HG03520 (cell line): Measurements from ENCODE around the gene ZSWIM9.

Experiments
- ATAC-seq: cut with Tn5 transposase; IDR thresholded peaks from one replicate; pipeline ENCODE4 v1.9.1; 2021; ENCODE audit warnings: mild to moderate bottlenecking, moderate library complexity; ENCODE audit not compliant: unreplicated experiment

Gene ZSWIM9

DNA sequence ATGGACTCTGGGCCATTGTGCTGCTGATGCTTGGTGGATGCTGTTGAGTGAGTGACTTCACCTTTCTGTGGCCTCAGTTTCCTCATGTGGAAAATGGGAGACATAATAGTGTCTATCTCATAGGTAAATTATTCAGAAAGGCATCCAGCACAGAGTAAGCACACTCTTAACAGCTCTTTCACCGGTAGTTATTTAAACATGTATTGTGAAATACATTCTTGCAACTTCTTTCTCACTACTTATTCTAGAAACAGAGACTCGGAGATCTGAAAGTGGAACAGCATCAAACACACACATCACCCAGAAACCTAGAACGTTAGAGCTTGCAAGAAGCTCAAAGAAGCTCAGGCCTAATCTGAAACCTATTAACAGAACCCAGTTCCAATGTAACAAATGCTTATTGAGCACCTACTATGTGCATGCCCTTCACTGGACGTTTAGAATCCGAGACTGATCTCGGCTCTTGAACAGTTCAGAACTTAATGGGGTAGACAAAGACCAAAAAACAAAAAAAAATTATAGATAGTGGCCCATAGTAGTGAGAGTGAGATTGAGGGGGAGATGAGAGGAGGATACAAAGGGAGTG, 4.1 kb downstream of the ZSWIM9 start:
- no peak for ATAC-seq

DNA sequence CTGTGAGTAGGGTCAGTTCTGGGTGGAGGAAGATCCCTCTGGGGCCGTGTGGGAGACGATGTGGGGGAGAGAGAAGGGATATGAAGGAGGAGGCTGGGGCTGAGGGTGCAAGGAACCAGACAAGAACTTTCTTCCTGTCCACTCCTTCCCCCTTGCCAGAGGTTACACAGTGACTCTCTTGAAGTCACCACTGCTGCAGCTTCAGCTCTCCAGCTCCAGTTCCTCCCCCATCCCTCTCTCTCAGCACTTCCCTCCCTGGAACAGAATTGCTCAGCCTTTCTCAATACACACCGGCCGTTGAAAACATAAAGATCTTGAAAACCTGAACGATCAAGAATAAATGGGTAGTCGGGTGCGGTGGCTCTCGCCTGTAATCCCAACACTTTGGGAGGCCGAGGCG, 5.1 kb downstream of the ZSWIM9 start:
- no peak for ATAC-seq

DNA sequence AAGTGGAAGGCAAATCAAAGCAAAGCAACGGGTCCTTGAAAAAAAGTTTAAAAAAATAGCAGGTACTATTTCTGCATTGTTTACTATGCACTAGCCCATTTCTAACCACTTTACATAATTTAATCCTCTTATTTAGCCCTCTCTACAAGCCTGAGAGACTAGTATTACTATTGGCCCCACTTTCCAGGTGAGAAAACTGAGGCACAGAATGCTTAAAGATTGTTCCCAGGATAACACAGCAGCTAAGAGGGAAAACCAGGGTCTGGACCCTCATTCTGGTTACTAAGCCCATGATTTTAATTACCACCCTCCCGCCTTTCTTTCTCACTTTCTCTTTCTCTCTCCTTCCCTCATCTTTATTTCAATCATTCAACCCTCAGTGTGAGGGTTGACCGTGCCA, 5.7 kb downstream of the ZSWIM9 start:
- ATAC-seq: no peak

DNA sequence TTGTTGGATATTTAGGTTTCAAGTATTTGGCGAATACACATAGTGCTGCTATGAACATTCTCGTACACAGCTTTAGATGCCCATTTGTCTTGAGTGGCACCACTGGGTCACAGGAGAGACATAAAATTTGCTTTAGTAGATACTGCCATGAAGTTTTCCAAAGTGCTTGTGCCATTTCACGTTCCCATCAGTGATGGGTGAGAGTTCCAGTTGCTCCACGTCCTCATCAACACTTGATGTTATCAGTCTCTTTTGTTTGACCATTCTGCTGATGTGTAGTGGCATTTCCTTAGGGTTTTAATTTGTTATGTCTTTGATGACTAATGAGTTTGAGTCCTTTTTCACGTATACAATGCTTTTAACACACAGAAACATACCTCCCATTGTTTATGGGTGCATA, 11.0 kb downstream of the ZSWIM9 start:
- ATAC-seq: no peak

DNA sequence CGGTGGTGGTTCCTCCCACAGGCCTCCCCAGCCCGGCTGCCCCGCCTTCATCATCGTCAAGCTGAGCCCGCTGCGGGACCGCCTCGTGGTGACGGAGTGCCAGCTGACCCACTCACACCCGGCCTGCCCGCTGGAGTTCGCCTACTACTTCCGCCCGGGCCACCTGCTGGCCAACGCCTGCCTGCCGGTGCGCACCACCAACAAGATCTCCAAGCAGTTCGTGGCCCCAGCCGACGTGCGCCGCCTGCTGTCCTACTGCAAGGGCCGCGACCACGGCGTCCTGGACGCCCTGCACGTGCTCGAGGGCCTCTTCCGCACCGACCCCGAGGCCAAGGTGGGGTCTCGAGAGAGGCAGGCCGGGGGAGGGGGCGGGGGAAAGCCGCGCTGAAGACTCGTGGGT, 12.0 kb downstream of the ZSWIM9 start:
- no peak for ATAC-seq

DNA sequence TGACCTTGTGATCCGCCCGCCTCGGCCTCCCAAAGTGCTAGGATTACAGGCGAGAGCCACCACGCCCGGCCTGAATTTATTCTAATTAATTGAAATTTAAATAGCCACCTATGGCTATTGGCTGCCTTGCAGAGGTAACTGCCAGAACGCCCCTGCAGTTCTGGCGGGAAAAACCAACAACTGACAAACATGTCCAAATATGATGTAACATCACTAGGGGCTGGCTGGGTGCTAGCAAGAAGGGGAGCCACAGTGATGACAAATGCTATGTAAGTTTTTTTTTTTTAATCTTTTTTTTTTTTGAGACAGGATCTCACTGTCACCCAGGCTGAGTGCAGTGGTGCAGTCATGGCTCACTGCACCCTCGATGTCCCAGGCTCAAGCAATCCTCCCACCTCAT, 12.9 kb downstream of the ZSWIM9 start:
- no peak for ATAC-seq

DNA sequence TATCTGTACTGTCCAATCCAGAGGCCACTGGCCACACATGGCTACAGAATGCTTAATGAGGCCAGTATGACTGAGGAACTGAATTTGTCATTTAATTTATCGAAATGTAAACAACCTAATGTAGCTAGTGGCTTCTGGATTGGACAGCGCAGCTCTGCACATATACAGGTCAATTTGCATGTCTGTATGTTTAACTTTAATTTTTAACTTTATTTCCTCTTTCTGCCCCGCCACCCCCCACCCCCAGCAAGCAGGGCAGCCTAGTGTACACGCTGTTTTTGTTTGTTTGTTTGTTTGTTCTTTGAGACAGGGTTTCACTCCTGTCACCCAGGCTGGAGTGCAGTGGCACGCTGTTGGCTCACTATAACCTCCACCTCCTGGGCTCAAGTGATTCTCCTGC, 15.5 kb downstream of the ZSWIM9 start:
- ATAC-seq: no peak

DNA sequence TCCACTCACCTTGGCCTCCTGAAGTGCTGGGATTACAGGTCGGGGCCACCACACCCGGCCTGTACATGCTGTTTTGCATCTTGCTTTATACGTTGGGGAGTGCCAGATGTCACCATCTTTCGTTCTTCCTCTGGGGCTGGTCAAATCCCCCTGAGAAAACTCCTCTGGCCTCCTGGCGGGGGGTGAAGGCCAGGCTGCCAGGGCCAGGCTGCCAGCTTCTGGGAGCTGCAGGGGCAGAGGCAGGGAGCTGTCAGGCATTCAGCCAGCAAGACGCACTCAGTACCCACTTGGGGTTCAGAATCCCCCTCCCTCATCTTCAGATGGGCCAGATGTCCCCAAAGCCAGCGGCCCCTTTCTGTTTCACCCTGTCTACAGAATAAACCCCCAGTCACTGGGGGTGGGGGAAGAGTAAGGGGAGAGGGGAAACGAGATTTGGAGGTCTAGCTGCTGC, 16.1 kb downstream of the ZSWIM9 start:
- no peak for ATAC-seq

DNA sequence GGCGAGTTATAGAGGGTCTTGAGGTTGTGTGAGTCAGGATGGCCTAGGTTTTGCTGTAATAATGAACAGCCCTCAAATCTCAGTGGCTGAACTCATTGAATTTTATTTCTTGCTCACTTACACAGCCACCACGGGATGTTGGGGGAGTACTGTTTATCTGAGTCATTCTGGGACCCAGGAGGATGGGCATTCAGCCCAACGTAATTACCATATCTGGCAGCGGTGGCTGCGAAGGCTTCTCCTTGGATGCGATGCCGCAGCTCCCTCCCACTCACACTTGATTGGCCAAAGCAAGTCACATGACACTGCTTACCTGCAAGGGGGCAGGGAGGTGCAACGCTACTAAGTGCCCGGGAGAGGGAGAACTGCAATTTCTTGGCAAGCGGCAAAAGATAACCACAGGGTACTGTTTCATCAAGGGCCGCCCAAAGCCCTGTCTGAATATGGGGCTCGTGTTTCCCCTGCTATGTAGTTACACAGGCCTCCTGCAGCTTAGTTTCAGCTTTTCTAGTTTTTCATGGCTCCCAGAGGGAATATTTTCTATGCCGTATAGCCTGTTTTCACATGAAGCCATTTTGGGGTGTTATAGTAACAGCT, 19.9 kb downstream of the ZSWIM9 start:
- ATAC-seq: no peak

DNA sequence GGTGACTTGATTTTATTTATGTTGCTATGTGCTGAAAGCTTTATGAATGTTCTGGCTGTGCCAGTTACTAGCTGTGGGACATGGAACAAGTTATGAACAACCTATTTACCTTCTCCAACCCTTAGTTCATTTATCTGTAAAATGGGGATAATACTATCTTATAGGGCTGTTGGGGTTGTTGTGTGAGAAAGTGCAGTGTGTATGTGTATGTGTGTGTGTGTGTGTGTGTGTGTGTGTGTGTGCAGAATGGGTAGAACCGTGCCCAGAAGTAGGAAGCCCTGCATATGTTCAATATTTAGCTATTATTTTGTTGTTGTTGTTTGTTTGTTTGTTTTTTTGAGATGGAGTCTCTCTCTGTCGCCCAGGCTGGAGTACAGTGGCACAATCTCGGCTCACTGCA, 20.4 kb downstream of the ZSWIM9 start:
- ATAC-seq: no peak

DNA sequence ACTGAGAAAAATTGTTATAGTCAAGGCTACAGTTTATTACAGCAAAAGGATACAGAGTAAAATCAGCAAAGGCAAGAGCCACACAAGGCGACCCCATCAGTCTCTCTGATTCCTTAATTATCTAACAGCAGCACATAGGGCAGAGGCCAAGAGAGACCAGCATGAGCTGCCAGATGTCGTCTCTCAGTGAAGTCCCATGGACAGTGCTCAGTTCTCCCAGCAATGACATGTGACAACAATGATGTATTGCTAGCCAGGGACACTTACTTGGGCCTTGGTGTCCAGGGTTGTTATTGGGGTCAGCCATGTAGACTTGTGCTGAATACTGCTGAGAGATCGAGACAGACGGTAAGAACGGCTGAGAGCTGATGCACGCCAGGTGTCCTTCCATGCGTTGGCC, 22.3 kb downstream of the ZSWIM9 start:
- ATAC-seq: no peak

DNA sequence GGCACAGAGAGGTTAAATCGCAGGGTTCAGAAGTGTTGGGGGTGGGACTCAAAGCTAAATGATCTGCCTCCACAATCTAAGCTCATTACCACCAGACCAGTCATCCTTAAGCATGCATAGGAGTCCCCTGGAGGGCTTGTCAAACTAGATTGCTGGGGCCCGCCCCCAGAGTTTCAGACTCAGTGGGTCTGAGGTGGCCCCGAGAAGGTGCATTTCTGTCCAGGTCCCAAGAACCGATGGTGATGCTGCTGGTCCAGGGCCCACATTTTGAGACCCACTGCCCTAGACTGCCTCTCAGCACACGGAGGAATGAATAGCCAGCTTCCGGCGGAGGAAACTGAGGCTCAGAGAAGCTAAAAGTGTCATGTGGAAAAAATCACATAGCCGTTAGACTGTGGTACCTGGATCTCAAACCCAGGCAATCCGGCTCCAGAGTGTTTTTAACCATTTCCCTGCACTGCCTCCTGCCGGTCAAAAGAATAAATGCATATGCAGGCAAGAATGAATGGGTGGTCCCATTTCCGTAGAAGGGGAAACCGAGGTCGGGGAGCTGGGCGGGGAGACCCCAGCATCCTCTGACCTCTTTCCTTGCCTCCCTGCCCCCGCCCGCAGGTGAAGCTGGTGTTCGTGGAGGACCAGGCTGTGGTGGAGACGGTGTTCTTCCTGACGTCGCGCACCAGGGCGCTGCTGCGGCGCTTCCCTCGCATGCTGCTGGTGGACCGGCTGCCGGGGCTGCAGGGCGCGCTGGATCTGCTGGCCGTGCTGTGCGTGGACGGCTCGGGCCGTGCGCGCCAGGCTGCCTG, 23.8 kb downstream of the ZSWIM9 start:
- ATAC-seq: no peak

DNA sequence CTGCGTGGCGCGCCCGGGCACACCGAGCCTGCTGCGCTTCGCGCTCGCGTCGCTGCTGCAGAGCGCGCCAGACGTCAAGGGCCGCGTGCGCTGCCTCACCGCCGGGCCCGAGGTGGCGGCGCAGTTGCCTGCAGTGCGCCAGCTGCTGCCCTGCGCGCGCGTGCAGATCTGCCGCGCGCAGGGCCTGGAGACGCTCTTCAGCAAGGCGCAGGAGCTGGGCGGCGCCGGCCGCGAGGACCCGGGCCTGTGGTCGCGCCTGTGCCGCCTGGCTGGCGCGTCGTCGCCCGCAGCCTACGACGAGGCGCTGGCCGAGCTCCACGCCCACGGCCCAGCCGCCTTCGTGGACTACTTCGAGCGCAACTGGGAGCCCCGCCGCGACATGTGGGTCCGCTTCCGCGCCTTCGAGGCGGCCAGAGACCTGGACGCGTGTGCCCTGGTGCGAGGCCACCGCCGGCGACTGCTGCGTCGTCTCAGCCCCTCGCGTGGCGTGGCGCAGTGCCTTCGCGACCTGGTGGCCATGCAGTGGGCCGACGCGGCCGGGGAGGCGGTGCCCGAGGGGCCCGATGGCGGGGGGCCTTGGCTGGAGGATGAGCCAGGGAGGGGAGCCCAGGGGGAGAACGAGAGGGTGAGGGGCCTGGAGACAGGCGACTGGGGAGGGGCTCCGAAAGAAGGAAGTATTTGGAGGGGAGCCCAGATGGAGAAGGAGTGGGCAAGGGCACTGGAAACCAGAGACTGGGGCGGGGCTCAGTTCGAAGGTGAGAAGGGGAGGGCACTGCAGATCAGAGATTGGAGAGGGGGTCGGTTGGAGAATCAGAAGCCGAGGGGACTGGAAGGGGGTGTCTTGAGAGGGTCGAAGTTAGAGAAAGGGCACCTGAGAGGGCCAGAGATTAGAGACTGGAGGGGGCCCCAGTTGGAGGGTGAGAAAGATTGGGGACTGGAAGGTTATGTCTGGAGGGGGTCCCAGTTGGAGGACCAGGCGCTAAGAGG, 24.7 kb downstream of the ZSWIM9 start:
- no peak for ATAC-seq

DNA sequence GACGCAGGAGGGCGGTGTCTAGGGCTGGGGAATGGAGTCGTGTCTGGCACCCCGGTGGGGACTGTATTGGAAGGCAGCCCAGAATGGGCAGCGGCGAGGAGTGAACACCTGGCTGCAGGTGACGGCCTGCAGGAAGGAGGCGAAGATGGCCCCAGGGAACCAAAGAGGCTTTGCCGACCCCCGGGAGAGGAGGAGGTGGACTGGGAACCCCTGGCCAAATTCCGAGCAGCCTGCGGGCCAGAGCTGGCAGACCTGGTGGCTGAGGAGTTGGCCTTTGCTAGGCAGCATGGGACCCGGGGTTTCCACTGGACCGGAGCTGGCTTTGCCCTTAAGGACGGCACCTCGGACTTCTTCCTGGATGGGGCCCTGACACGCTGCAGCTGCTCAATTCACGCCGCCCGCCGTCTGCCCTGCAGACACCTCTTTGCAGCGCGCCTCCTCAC, 25.9 kb downstream of the ZSWIM9 start:
- no peak for ATAC-seq

DNA sequence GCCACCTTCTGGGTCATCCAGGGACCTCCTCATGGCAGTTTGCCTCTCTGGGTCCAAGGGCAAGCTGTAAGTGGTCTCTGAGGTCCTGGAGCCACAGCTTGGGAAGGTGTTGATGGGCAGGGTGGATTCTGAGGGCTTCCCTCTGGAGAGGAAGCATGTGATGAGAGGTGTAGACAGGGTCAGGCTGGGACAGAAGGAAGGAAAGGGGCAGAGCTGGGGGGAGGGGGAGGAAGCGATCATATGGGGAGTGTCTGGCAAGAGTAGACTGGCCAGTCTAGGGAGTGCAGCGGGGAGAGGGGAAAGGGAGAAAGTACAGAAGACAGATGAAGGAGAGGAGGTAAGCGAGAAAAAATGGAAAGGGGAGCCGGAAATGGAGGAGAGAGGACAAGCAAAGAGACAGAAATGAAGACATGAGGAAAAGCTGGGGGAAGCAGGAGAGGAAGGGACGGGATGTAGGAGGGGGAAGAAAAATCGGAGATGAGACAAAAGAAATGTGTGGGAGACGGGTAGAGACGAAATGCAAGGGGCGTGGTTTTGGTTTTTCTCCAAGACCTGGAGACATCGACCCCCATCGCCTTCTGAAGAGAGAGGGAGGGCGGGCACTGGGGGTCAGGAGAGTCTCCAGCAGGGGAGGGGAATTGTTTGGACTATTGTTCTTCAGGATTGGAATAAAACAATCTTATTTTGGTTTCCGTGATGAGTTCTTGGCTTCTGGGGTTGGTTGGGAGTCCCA, 26.6 kb downstream of the ZSWIM9 start:
- no peak for ATAC-seq

DNA sequence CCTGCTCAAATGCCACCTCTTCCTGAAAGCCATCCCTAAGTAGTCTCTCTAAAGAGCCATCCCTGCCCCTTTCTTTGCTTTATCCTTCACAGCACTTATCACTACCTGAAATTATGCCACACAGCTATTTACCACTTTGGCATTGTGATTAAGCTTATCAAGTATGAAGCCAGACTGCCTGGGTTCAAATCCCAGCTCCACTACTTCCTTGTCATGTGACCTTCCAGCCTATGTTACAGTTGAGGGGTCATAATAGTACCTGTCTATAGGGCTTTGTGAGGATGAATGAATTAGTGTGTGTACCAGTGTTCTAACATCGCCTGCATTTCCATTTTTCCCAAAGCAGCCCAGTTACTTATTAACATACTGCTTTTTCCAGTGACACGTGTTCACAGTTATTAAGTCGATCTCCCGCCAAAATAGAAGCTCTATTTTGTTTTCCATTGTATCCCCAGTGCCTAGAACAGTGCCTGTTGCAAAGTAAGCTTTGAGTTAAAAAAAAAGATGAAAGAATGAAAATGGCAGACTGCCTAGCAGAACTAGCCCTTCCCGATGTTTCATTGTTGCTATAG, 32.8 kb downstream of the ZSWIM9 start:
- no peak for ATAC-seq

DNA sequence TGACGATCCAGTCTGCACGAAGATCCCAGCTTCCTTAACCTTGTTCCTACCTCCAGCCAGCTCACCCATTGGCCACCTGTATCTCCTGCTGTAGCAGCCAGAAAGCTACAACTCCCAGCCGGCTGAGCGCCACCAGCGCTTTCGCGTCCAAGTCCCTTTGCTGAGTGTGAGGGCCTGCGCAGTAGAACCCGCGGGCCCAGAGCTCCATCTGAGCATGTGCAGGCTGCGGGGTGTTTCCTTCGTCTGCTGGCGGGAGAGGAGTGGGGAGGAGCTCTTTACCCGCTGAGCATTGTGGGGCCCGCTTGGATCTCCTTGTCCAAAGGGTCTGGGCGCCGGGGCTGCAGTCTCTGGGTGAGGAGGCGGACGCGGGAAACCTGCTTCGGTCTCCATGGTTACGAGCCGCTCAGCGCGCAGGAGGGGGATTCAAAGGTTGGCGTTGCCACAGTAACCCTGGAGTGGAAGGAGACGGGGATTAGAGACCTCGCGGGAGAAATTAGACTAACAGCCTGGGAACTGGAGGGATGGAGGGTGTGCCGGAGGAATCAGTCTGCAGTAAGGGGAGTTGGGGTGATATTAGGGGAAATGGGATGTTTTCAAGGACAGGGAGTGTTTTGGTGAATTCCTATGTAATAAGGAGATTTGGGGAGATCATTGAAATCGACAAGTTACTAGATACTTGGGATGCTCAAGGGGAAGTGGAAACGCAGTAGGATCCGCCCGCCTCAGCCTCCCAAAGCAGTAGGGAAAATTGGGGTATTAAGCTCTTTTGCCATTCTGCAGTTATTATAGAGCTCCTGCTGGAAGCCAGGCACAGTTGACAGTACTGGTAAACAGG, 33.5 kb downstream of the ZSWIM9 start:
- peak; percentile 88 for ATAC-seq

DNA sequence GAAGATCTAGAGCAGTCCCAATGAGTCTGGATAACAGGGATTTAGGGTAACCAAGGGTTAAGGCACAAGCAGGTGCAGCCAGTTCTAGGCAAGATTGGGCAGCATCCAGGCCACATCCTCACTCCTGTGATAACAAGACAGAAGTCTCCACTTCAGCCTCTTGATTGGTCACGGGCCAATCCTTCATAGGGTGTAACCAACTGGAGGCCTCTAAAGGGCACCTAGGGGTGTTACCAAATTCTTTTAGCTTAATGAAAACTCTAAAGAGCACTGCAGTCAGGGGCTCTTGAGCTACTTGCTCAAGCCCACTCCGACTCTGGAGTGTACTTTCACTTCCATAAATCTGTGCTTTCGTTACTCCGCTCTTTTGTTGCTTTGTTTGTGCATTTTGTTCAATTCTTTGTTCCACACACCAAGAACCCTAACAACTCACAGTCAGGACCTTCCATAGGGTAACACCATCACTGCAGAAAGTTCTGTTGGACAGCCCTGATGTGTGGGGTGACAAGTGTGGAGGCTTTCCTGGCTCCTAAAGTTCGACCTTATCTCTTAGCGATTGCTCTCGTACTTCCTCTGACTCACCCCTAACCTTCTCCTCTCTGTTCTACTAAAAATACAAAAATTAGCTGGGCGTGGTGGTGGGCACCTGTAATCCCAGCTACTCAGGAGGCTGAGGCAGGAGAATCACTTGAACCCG, 36.1 kb downstream of the ZSWIM9 start:
- ATAC-seq: no peak

DNA sequence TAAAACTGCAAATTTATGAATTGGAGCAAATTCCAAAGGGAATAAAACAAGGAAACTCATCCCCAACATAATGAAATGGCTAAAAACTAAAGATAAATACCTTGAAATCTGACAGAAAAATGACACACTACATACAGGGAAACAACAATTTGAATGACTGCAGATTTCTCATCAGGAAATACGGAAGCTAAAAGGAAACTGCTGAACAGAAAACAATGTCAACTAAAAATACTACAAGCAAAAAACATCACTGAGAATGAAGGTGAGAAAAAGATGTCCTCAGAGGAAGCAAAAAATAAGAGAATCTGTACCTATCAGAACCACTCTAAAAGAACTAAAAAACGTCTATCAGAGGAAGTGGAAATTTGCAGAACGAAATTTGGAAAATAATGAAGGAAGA, 39.5 kb downstream of the ZSWIM9 start:
- ATAC-seq: no peak
